Endometrial microvascular endothelial cells (primary cell): Measurements from ENCODE around the gene MYCBPAP. TPM values are rescaled to one million over a fixed set of nuclear protein-coding genes. Genes with fewer than 3 reads are reported as not detected.

Experiments used
- in situ Hi-C: cut with HindIII; loops from 2 replicates; pipeline ENCODE4 v1.10.0; 2017; ENCODE audit warnings: low sequenced_read_pairs, low pct_unique_long_range_greater_than_20kb; ENCODE audit errors: inconsistent ontology term
- total RNA-seq: library from RNA; depleted of rRNA; stranded (reverse); fragments of >200 nt; gene quantifications from one replicate; pipeline ENCODE4 v1.2.3, GENCODE V29; 2015; ENCODE audit errors: inconsistent ontology term

The MYCBPAP gene
- total RNA-seq, 1 donor from 2014 or later: 5.5 TPM

DNA sequence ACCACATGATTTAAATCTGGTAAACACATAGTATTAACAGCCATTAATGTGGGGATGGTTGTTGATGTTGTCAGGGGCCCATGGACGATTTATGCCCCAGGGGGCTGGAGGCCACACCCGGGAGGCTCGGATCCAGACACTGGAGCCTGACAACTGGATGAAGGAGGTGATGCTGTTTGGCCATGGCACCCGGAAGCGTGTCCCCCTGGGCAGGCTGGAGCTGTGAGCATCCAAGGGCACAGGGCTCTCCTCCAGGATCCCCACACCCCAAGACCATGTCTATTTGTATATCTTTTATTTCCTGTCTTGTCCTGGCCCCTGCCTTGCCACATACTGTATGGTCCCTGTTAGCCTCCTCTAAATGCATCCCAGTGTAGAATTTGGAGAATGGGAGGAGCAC, 25.0 kb upstream of the MYCBPAP start:
- in situ Hi-C loops: no loop called here

DNA sequence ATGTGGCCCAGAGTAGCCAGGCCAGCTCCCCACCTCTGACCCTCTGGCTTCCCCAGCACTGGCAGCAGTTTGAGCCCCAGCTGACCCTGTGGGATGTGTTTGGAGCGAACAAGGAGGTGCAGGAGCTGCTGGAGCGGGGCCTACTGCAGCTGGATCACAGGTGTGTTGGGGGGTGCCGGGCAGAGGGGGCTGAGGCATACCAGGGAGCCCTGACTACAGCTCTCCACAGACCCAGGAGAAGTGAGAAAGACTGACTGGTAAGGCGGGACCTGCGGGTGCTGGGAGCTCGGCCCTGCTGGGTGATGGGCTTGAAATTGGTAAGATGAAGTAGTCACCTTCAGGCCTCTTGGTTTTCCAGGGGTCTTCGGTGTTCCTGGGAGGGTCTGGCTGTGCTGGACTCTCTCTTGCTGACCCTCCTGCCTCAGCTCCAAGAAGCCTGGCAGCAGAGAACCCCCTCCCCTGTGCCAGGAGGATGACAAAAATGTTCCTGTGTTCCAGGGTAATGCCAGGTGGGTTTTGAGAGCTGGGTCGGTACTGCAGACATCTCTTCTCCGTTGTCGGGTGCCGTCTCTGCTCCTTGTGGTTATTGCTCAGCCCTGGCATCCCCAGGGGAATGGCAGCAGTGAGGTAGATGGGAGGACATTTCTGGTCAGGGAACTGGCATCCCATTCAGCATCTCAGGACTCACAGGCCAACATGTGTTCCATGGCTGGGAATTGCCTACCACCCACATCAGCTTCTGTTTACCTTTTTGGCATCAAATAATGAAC, 23.7 kb upstream of the MYCBPAP start:
- in situ Hi-C loops: no loop called here

DNA sequence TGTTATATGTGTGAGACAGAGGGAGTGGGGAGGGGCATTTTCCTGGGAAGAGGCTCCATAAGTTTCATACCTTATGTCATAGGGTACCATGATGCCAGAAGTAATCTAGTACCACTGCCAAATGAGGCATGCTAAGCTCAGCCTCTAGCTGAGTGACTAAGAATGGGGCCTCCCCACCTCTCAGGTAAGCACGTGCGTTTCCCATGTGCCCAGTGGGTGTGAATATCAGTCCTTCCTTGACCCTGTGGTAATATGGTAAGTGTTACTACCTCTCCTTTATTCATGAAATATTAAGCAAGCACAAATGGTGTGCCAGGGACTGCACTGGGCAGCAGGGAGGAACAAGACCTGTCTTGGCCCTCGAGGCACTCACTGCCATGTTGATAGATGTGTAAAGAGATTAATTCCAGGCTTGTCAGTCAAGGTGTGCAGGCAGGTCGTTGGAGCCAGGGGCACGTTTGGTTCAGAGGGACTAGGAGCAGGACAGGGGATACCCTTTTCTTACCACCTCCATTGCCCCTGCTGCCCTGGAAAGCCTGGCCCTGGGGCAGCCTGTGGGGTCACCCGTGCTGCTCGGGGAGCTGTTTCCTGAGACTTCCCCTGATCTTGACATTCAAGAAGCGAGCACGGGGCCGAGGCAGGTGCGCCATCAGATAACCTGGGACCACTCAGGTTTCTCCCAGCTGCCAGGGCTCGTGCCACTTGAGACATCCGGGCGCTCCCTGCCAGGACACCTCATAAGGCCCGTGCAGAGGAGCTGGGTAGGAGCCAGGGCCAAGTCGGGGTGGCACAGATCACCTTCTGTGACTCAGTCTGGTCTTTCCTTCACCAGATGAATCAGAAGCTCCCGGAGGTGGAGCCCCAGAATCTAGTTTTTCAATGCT, 20.8 kb upstream of the MYCBPAP start:
- in situ Hi-C loops: no loop called here

DNA sequence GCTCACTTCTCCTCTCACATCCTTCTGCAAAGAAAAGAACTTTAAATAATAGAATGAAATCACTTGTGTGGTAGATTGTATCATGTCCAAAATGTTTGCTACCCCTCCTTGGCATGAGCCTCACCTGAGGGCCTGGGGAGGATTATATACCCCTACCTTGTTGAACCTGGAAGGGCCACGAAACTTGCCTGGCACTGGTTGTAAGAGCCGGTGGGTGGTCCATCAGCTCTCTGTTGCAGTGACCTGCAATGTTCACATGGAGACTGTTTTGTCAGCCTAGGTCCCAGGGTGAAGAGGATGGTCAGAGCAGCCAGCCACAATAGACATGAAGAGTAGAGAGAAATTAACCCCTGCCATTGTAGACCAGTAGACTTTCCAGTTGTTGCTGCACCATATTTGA, 19.4 kb upstream of the MYCBPAP start:
- in situ Hi-C loops: no loop called here

DNA sequence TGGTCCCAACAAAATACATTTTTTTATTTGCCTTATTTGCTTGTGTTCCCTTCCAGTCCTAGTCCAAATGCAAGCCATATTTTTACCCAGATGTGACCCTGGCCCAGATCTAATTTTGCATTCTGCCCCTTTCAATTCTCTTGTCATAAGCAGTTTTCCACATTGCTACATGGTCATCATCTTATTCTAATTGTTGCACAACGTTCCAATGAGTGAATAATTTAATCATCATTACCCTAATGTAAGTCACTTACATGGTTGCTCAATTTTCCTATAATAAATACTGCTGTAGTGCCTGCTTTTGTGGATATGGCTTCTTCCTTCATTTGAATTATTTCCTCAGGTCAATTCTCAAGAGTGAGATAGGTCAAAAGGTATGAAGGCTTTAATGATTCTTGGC, 16.7 kb upstream of the MYCBPAP start:
- in situ Hi-C loops: no loop called here

DNA sequence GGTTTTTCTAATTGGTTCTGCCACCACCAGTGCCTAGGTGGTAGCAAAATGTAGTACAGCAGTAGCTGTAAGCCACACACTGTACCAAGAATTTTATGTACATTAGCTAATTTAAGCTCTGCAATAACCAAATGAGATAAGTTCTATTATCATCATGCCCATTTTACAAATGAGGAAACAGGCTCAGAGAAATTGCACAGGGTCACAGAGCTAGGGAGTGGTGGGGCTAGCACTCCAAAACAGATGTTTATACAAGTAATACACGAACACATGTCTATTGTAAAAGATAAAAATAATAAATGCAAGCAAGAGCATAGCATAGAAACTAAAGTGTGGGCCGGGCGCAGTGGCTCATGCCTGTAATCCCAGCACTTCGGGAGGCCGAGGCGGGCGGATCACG, 16.0 kb upstream of the MYCBPAP start:
- in situ Hi-C loops: no loop called here

DNA sequence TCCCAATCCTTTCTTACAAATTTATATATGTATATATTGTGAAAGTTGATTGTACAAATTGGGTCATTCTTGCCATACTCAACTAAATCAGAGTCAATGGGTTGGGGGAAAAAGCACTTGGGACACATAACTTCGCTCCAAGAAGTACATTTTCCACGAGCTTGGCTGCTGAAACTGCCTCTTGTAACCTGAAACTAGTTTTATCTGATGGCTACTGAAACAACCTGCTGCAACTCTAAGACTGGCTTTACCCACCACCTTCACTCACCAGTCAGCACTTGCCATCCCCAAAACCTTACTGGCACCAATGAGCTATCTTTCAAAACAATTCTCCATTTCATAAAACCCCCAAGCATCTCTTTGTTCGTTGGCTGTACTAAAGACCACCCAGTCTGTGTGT, 14.5 kb upstream of the MYCBPAP start:
- in situ Hi-C loops: no loop called here

DNA sequence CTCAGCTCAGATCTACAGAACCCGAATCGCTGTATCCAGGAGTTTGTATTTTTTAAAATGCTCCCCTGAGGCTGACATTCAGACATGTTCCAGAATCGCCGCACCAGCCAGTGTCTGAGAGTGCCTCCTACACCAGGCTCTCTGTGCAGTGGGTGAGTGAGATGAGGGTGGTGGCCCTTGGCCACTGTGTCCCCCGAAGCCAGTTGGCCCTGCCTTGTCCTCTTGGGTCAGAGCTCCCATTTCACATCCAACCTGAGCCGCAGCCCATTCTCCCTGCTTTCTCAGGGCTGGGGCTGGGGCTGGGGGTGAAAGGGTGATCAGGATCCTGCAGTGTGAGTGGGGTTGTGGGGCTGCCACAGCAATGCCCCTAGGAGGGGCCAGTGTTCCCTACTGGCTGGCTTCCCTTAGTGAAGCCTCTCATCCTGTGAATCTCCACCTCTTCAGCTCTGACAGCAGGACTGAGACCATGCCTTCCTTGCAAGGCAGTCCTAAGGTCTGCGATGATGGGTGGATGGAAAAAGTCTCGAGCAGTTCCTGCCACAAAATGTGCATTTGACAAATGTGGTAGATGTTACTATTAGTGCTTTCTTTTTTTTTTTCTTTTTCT, 12.9 kb upstream of the MYCBPAP start:
- in situ Hi-C loops: no loop called here

DNA sequence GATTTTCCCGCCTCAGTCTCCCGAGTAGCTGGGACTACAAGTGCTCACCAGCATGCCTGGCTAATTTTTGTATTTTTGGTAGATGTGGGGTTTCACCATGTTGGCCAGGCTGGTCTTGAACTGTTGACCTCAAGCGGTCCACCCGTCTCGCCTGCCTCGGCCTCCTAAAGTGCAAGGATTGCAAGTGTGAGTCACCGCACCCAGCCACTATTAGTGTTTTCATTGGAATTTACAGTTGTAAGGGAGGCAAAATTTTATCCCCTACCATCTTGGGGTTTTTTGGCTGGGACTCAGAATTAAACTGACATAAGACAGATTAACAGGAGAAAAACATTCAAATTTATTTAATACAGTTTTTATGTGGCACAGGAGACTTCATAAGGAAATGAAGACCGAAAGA, 12.3 kb upstream of the MYCBPAP start:
- in situ Hi-C loops: no loop called here

DNA sequence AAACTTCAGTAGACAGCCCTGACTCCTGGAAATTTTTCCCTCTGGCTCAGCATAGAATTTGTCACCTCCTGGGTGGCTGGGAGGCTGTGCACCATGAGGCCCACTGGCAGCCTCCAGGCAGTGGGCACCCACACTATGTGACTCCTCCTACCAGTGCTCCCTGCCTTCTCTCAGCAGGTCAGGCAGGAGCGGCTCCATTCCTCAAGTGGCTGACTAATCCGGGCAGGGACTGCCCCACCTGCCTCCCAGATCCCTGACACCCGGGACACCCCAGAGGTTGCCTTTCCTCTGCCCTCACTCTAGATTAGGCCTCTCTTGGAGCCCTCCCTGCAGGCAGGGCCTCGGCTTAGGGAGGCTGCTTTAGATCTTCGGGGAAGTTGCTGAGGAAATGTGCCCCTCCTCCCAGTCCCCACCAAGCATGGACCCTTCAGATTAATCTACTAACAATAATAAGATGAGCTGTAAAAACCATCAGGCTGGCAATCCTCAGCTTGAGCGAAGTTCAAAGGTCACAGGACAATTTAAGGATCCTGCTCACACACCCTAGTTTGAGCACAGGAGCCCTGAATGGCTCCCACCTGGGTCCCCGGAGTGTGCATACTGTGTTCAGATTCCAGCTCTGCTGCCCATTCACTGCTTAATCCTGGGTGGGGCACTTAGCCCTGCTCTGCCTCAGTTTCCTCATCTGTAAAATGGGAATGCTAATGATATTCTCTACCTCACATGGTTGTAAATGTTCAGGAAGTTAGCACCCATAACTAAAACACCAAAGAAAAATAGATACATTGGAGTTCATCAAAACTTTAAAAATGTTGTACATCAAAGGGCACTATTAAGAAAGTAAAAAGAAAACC, 10.0 kb upstream of the MYCBPAP start:
- in situ Hi-C loops: no loop called here

DNA sequence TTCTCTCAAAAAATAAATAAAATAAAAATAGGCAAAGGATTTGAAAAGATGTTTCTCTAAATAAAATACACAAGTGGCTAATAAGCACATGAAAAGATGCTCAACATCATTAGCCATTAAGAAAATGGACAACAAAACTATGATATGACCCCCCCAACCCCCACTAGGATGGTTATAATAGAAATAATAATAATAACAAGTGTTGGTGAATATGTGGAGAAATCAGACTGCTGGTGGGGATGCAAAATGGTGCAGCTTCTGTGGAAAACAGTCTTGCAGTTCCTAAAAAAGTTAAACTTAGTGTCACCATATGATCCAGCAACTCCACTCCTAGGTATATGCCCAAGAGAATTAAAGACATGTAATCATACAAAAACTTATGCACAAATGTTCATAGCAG, 9.0 kb upstream of the MYCBPAP start:
- in situ Hi-C loops: no loop called here

DNA sequence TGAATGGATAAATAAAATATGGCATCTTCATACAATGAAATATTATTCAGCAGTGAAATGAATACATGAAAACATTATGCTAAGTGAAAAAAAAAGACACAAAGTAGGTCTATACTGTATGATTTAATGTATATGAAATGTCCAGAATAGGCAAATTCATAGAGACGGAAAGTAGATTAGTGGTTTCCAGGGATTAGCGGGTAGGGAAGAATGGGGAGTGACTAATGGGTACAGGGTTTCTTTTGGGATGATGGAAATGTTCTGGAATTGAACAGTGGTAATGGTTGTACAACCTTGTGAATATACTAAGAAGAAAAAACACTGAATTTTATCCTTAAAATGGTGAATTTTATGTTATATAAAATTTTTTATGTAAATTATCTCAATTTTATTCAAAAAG, 8.5 kb upstream of the MYCBPAP start:
- in situ Hi-C loops: no loop called here

DNA sequence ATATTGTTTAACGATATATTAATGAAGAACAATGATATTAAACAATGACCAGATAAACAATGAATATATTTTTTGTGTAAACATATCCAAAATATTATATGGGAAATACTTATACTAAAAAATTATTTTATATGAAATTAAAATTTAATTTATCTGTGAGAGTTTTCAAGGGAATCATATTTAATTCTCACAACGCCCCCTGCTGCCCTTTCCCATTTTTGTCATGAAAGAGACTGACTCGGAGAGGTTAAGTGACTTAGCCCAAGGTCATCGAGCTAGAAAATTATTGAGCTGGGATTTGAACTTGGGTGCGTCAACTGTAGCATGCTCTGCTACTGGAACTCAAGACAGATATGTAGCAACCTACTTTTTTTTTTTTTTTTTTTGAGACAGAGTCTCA, 7.2 kb upstream of the MYCBPAP start:
- in situ Hi-C loops: no loop called here

DNA sequence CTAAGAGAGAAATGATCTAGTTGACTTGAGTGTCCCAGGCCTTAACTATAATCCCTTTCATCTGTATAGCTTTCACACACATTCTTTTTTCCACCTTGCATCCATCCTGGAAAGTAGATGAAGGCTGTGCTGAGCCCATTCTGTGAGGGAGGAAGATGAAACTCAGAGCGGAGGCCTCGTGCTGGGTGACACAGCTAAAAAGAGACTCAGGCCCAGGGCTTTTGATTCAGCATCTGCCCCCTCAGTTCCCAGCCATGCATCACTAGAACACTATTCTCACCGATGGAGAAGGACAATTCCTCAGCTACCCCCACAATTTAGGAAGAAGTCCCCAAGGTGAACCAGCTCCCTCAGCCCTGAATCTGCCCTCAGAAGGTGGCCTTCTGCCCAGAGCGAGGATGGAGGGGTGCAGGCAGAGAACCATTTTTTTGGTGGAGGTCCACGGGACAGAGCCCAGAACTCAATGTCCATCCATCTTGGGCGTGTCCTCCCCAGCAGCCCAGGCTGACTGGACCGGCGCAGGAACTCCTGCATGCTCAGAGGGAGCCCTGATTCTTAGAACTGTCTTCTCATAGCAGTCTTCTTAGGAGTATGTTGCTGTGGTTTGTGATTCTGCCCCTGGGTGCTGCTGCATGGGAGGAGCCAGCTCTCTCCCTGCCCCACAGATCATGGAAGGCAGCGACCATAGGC, 5.8 kb upstream of the MYCBPAP start:
- in situ Hi-C loops: no loop called here

DNA sequence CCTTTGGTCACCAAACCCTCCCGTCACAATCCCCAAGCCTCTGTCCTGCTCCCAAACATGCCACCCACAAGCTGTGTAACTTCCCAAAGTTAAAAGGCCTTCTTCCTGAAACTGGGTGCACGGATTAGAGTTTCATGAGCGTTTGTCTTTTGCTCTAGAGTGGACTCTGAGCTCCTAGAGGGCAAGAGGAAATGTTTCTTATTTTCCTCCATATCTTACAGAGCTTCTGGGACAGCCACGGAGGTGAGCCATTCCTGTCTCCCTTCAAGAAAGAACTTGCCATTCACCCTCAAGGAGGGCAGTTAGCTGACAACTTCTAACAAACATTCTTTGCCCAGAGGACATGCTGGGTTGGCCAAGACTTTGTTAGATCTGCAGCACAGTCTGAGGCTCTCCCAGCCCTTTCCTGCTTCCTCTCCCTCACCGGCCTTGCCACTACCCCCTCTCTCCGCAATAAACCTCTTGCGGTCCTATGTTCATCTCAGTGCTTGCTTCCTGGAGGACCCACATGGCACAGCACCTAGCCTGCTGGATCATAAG, 2.6 kb upstream of the MYCBPAP start:
- in situ Hi-C loops: no loop called here

DNA sequence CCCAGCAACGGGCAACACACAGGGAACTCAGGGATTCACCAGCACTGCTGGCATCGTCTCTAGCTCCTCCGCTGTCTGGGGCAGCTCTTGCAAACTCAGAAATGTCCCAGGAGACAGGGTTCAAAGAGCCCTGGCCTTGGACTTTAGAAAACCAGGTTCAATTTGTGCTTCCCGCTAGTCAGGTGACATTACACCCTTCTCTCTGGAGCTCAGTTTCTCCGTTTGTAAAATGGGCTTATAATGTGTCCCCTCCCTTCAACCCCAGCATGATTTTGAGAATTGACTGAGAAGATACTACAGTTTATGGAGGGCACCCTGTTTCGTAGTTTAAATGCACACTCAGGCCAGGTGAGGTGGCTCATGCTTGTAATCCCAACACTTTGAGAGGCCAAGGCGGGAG, 1.9 kb upstream of the MYCBPAP start:
- in situ Hi-C loops: no loop called here

DNA sequence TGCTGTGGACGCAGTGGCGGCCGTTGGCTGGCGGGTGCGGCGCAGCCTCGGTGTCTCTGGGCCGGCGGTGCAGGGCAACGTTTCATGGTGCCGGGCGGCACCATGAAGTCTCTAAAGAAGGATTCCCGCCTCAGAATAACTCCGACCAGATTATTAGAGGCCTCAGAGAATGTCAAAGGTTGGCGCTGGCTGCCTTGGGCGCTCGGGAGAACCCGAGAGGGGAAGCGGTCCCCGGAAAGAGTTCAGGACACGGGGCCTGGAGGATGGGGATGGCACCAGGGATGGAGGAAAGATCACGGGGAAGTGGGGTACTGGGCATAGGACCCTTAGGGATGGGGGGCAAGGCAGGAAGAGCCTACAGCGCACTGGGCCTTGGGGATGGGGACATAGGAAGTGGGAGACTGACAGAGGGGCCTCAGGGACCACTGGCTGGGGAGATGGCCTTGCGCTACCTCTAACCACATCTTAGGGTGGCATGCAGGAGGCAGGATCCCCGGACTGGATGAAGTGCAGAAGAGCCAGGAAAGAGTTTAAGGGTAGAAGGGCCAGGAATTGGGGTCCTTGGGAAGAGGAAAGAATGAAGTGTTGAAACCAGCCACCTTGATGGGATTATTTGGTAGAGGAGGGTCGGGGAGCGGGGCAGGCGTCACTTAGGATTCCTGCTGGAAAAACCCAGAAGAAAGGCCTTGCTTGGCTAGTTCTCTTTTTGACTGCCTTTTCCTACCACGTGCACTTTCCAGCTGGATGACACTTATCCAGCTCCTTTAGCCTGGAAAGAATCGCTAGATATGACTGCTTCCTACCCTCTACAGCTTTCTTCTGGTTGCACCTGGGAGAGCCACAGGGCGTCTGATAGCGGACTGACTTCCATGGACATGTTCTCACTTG, 578 bp downstream of the MYCBPAP start:
- in situ Hi-C loops: no loop called here
